HepG2 (cell line): ENCODE results near the gene STK4. TPM values are rescaled to one million over a fixed set of nuclear protein-coding genes. Genes with fewer than 3 reads are reported as not detected.

Experiments
- BCL6 ChIP-seq: IDR thresholded peaks from 2 replicates; pipeline ENCODE4 v1.6.1; 2016; ENCODE audit warnings: missing genetic modification reagents, missing compliant biosample characterization
- FLYWCH1 ChIP-seq: sonication (generic); formaldehyde crosslinking; IDR thresholded peaks from 2 replicates; pipeline ENCODE4 v1.8.1; 2023; ENCODE audit warnings: mild to moderate bottlenecking, missing genetic modification reagents
- FOXJ3 ChIP-seq: sonication (generic); formaldehyde crosslinking; IDR thresholded peaks from 2 replicates; pipeline ENCODE4 v1.4.0; 2020; ENCODE audit warnings: missing genetic modification reagents, mild to moderate bottlenecking, borderline replicate concordance
- FOXP1 ChIP-seq, 2 experiments: fragments of 450-650 bp in 1 of 2; IDR thresholded peaks; 2 replicates each; pipeline ENCODE4 v1.6.1; 2017 to 2018; ENCODE audit warnings: antibody characterized with exemption in 1 of 2
- HINFP ChIP-seq: sonication (generic); formaldehyde crosslinking; IDR thresholded peaks from 2 replicates; pipeline ENCODE4 v1.4.0; 2020; ENCODE audit warnings: low read depth, mild to moderate bottlenecking, missing genetic modification reagents
- JUNB ChIP-seq: sonication (generic); formaldehyde crosslinking; IDR thresholded peaks from 2 replicates; pipeline ENCODE4 v1.8.0; 2022; ENCODE audit warnings: missing genetic modification reagents, mild to moderate bottlenecking, borderline replicate concordance
- MED1 ChIP-seq: sonication (generic); formaldehyde crosslinking; IDR thresholded peaks from 2 replicates; pipeline ENCODE4 v1.4.0; 2020; ENCODE audit warnings: missing genetic modification reagents
- NKX3-1 ChIP-seq: sonication (generic); formaldehyde crosslinking; IDR thresholded peaks from 2 replicates; pipeline ENCODE4 v1.5.0; 2020; ENCODE audit warnings: missing genetic modification reagents
- PRMT3 ChIP-seq: sonication (generic); formaldehyde crosslinking; IDR thresholded peaks from 2 replicates; pipeline ENCODE4 v1.8.1; 2022; ENCODE audit warnings: low read depth, mild to moderate bottlenecking, moderate library complexity, missing genetic modification reagents, borderline replicate concordance
- STAT6 ChIP-seq: sonication (generic); formaldehyde crosslinking; IDR thresholded peaks from 2 replicates; pipeline ENCODE4 v1.4.0; 2020; ENCODE audit warnings: missing genetic modification reagents, mild to moderate bottlenecking, borderline replicate concordance
- TSC22D2 ChIP-seq: sonication (generic); formaldehyde crosslinking; IDR thresholded peaks from 2 replicates; pipeline ENCODE4 v1.5.1; 2020; ENCODE audit warnings: missing genetic modification reagents, mild to moderate bottlenecking, borderline replicate concordance
- WIZ ChIP-seq: sonication (generic); formaldehyde crosslinking; IDR thresholded peaks from 2 replicates; pipeline ENCODE4 v1.5.1; 2020; ENCODE audit warnings: mild to moderate bottlenecking, missing genetic modification reagents
- ZBTB14 ChIP-seq: sonication (generic); formaldehyde crosslinking; IDR thresholded peaks from 2 replicates; pipeline ENCODE4 v1.4.0; 2020; ENCODE audit warnings: missing genetic modification reagents
- ZBTB42 ChIP-seq: sonication (generic); formaldehyde crosslinking; IDR thresholded peaks from 2 replicates; pipeline ENCODE4 v1.5.0; 2020; ENCODE audit warnings: mild to moderate bottlenecking, missing genetic modification reagents
- ZNF34 ChIP-seq: sonication (generic); formaldehyde crosslinking; IDR thresholded peaks from 2 replicates; pipeline ENCODE4 v1.4.0; 2020; ENCODE audit warnings: mild to moderate bottlenecking, missing genetic modification reagents, borderline replicate concordance
- ZNF615 ChIP-seq: sonication (generic); formaldehyde crosslinking; IDR thresholded peaks from 2 replicates; pipeline ENCODE4 v1.5.0; 2020; ENCODE audit warnings: mild to moderate bottlenecking, missing genetic modification reagents, borderline replicate concordance
- ZNF775 ChIP-seq: sonication (generic); formaldehyde crosslinking; IDR thresholded peaks from 2 replicates; pipeline ENCODE4 v1.4.0; 2020; ENCODE audit warnings: missing genetic modification reagents, mild to moderate bottlenecking, moderate library complexity, borderline replicate concordance
- ZZZ3 ChIP-seq: sonication (generic); formaldehyde crosslinking; IDR thresholded peaks from 2 replicates; pipeline ENCODE4 v1.4.0; 2020; ENCODE audit warnings: missing genetic modification reagents, mild to moderate bottlenecking, borderline replicate concordance
- polyA plus RNA-seq, 8 experiments: library from polyadenylated mRNA; depleted of rRNA in 3 of 8; stranded (reverse) in 7 of 8; unstranded in 1 of 8; fragments of >200 nt; fragmentation: Illumina TruSeq in 4 of 8; extraction: Trizol in 4 of 8; gene quantifications; 2 replicates each; pipeline versions ENCODE4 v1.2.1 to v1.2.3, GENCODE V29; 2011 to 2016; ENCODE audit warnings: low read depth in 4 of 8, missing spikeins in 1 of 8, mixed read lengths in 1 of 8; ENCODE audit not compliant: insufficient read depth in 1 of 8
- total RNA-seq, 5 experiments: library from RNA; depleted of rRNA; stranded (reverse); fragments of >200 nt; fragmentation: Illumina TruSeq; extraction: Trizol; gene quantifications; 2 replicates each; pipeline ENCODE4 v1.2.3, GENCODE V29; 2016; ENCODE audit warnings: low read depth in 1 of 5
- TF ChIP-seq, protein P1 (sequence below): sonication (generic); formaldehyde crosslinking; IDR thresholded peaks from 2 replicates; pipeline ENCODE4 v1.4.0; 2020; ENCODE audit warnings: missing genetic modification reagents, mild to moderate bottlenecking, borderline replicate concordance
- TF ChIP-seq, protein P2 (sequence below): sonication (generic); formaldehyde crosslinking; IDR thresholded peaks from 2 replicates; pipeline ENCODE4 v1.5.0; 2020; ENCODE audit warnings: missing genetic modification reagents

STK4 gene
- total and polyA plus RNA-seq, 2 of the 13 experiments (the other 11 are each of a cell fraction or from before 2014, with no cell fraction given): 25.6 to 38.3 TPM

GRCh38 chr20:44966030-44966961 is at the start of gene STK4 (continued):
- TF ChIP-seq, protein P1, sequence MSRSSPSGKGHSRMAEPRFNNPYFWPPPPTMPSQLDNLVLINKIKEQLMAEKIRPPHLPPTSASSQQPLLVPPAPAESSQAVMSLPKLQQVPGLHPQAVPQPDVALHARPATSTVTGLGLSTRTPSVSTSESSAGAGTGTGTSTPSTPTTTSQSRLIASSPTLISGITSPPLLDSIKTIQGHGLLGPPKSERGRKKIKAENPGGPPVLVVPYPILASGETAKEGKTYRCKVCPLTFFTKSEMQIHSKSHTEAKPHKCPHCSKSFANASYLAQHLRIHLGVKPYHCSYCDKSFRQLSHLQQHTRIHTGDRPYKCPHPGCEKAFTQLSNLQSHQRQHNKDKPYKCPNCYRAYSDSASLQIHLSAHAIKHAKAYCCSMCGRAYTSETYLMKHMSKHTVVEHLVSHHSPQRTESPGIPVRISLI (CRISPR knock-in tag): peak; percentile 30; the same call in 1 of the 2 replicates
- peak; percentile 95 for TF ChIP-seq WIZ (CRISPR knock-in tag)
- no peak for TF ChIP-seq FLYWCH1 (CRISPR knock-in tag)
- peak; percentile 94 for TF ChIP-seq ZBTB42 (CRISPR knock-in tag)
- peak; percentile 94 for TF ChIP-seq MED1 (CRISPR knock-in tag)
- TF ChIP-seq ZZZ3 (CRISPR knock-in tag): peak; percentile 81
- TF ChIP-seq FOXJ3: no peak; the same call in 1 of the 2 replicates
- TF ChIP-seq BCL6: peak; percentile 71
- peak; percentile 97 for TF ChIP-seq ZNF34 (CRISPR knock-in tag)
- TF ChIP-seq ZBTB14 (CRISPR knock-in tag): peak; percentile 71
- TF ChIP-seq NKX3-1: peak; percentile 85; the same call in 1 of the 2 replicates
- TF ChIP-seq, protein P2, sequence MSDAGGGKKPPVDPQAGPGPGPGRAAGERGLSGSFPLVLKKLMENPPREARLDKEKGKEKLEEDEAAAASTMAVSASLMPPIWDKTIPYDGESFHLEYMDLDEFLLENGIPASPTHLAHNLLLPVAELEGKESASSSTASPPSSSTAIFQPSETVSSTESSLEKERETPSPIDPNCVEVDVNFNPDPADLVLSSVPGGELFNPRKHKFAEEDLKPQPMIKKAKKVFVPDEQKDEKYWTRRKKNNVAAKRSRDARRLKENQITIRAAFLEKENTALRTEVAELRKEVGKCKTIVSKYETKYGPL (CRISPR knock-in tag): no peak
- TF ChIP-seq STAT6 (CRISPR knock-in tag): peak; percentile 88; the same call in 1 of the 2 replicates
- TF ChIP-seq HINFP (CRISPR knock-in tag): peak; percentile 98
- TF ChIP-seq PRMT3: peak; percentile 31; the same call in 1 of the 2 replicates
- TF ChIP-seq ZNF775: no peak
- no peak for TF ChIP-seq JUNB (CRISPR knock-in tag)
- peak; percentile 64; the same call in 1 of the 2 replicates for TF ChIP-seq ZNF615
- TF ChIP-seq FOXP1 (IDR thresholded peaks at IDR 0.05): no peak
- TF ChIP-seq FOXP1 (CRISPR knock-in tag; IDR thresholded peaks at IDR 0.05): no peak; the same call in 1 of the 2 replicates
- peak; percentile 95 for TF ChIP-seq TSC22D2 (CRISPR knock-in tag)
